Subcutaneous adipose tissue (tissue), 4 donors: ENCODE results near the gene NDRG3. TPM values are rescaled to one million over a fixed set of nuclear protein-coding genes. Genes with fewer than 3 reads are reported as not detected.

Experiments used
- total RNA-seq, 4 donors: library from RNA; depleted of rRNA; stranded (reverse); fragments of >200 nt; gene quantifications; one replicate each; pipeline ENCODE4 v1.1.0, GENCODE V29; 2016
- TF ChIP-seq, protein P1 (sequence below): fragments of 450-650 bp; IDR thresholded peaks from one replicate; pipeline ENCODE4 v1.5.1; 2016; ENCODE audit warnings: low read depth, mild to moderate bottlenecking, control low read depth, antibody characterized with exemption, moderate library complexity

Gene NDRG3
- 10 to 100 TPM; 11.5 to 25.2 (median 20.2) TPM for total RNA-seq

DNA sequence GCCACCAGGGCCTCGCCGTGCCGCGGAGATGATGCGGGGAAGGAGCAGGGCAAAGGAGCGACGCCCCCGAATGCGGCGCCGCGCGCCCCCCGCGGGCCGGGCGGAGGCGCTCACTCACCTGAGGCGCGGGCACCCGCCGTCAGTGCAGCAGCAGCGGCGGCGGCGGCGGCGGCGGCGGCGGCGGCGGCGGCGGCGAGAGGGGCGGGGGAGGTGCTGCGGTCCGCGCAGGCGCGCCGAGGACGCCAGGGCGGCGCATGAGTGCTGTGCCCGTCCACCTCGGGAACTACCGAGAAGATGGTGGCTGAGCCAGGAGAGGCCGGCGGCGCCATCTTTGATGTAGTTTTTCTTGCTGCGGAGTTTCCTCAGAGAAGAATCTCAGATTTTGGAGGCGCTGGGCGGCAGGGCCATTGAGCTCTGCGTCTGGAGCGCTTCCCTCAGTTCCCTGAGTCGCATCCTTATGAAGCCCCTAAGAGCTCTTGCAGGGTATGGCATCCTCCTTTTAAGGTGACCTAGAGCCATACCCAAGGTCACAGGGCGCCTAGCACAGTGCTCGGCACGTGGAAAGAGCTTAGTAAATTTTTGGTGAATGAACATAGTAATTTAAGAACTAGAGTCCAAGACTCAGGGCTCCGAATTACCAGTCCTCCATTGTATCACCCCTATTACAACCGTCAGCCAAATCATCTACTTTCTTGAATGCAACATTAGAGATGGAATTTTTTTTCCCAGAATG, at the start of gene NDRG3:
NDRG3 (minus strand) TSS at position 164 of the 733 bp plus-strand sequence. CDS start 24,355 bp downstream, outside the sequence.
- TF ChIP-seq, protein P1, sequence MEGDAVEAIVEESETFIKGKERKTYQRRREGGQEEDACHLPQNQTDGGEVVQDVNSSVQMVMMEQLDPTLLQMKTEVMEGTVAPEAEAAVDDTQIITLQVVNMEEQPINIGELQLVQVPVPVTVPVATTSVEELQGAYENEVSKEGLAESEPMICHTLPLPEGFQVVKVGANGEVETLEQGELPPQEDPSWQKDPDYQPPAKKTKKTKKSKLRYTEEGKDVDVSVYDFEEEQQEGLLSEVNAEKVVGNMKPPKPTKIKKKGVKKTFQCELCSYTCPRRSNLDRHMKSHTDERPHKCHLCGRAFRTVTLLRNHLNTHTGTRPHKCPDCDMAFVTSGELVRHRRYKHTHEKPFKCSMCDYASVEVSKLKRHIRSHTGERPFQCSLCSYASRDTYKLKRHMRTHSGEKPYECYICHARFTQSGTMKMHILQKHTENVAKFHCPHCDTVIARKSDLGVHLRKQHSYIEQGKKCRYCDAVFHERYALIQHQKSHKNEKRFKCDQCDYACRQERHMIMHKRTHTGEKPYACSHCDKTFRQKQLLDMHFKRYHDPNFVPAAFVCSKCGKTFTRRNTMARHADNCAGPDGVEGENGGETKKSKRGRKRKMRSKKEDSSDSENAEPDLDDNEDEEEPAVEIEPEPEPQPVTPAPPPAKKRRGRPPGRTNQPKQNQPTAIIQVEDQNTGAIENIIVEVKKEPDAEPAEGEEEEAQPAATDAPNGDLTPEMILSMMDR = no peak

DNA sequence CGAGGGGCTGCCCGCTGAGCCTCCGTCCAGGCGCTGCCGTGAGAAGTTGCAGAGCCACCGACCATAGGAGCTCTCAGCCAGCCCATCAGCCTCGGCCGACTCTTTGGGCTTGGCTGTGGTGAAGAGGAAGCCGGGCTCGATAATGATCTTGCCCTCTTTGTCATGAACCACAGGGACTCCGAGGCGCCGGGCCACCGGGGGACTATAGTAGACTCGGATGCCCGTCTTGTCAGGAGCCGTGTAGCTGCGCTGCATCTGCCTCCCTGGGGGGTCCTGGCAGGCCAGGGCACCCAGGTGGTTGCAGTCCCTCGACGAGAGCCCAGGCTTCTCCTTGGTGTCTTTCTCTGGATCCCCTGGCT, 48.2 kb upstream of the NDRG3 start:
- TF ChIP-seq, protein P1 = no peak

DNA sequence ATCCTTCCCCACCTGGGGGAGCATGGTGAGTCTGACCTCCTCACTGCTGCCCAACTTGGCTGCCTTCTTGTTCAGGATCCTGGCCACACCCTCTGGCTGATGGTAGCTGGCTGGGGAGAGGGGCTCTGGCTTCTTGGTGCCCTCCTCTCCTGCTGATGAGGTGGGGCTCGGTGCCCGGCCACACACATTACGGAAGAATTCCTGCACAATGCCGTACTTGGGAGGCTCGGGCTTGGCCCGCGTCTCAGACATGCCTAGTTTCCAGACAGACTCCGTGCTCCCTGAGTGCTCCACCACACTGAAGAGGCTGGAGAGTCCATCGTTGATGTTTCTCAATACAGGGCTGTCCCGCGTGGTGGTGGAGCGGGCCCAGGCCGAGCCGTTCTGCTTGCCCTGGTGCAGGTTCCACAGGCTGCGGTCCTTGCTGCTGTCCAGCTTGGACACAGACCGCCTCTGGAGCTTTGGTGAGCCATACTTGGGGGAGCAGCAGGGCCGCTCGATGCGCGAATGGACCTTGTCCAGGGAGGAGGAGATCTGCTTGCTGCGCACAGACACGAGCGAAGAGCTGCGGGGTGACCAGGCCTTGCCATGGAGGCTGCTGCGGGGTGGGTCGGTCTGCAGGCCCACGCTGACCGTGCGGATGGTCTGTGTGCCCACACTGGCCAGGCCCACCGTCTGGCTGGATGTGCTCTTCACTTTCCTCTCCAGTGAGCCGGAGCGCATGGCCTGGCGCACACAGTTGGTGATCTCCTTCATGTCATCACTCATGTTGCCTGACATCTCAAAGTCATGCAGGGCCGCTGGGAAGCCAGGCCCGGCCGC, 47.6 kb upstream of the NDRG3 start:
- TF ChIP-seq, protein P1 = no peak

DNA sequence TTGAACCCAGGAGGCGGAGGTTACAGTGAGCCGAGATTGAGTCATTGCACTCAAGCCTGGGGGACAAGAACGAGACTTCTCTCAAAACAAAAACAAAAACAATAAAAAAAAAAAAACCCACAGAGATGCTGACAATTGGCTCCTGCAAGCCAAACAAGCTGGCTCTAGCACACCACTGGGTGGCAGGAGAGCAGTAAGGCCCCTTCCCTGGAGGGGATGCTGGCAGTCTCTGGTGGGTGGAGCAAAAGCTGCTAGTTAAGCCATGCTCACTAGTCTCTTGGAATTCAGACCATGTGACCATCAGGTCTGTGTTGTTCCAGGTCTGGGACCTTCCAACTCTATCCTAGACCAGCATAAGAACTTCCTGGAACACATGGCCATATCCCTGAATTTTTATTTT, 46.5 kb upstream of the NDRG3 start:
- TF ChIP-seq, protein P1 = no peak

DNA sequence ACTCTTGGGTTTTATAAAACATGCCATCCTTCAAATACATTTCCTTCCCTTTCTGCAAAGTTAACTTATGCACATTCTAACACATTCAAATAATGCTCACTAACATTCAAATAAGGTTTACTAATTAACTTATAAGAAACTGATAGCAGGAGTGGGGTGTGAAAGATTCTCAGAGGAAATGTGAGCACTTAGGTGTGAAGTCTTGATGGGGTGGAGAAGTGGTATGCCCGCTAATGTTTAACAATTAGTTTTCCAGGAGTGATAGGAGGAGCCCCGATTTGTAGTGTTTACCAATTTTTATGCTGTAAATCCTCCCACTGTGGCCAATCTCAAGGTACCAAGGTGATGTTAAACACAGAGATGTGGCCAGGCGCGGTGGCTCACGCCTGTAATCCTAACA, 46.0 kb upstream of the NDRG3 start:
- TF ChIP-seq, protein P1 = no peak

DNA sequence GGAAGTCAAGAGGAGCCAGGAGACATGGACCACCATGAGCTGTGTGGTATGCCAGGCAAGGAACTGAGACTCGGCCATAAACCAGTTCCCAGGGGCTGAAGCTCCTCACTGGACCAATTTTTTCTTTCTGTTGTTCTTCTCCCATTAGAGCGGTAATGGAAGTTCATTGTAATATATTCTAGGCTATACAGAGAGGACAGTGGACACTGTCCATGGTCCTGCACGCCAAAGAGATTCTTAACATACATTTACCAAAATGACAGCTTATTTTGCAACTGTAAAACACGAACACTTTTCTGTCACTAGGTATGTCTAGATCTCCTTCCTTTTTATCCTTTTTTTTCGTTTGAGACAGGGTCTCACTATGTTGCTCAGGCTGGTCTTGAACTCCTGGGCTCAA, 40.8 kb upstream of the NDRG3 start:
- TF ChIP-seq, protein P1 = no peak

DNA sequence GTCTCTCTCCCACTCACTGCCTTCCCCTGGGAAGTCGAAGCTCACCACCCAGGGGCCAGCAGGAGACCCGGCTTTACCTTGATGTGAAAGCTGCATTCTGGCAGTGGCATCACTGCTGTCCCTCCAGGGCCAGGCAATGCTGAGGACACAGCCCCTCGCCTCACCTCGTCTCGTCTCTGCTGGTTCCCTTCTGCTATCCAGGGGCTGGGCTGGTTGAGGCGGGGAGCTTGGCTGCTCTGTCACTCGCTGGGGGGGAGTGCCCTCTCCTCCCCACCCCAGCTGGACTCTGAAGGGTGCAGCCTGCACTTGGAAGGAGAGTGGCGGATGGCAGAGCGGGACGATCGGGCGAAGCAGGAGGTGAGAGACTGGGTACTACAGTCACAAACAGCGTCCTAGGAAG, 40.4 kb upstream of the NDRG3 start:
- TF ChIP-seq, protein P1 = no peak
